Nephron (organoid): ENCODE data around the gene EXOC7.

Experiments
- H3K27ac Mint-ChIP-seq, 3 experiments: 2 replicates each; pipeline ENCODE4 v1.8.0; 2020; ENCODE audit warnings: mixed read lengths in 3 of 3, mild to moderate bottlenecking in 2 of 3, moderate library complexity in 1 of 3
- H3K27me3 Mint-ChIP-seq: 2 replicates; pipeline ENCODE4 v1.8.0; 2021; ENCODE audit warnings: low read depth, mild to moderate bottlenecking, moderate library complexity, mixed read lengths
- H3K36me3 Mint-ChIP-seq: 2 replicates; pipeline ENCODE4 v1.8.0; 2020; ENCODE audit warnings: low read depth, mixed read lengths
- H3K4me1 Mint-ChIP-seq: 2 replicates; pipeline ENCODE4 v1.8.0; 2020; ENCODE audit warnings: mixed read lengths
- H3K4me3 Mint-ChIP-seq, 3 experiments: 2 replicates each; pipeline ENCODE4 v1.8.0; 2020; ENCODE audit warnings: mild to moderate bottlenecking in 3 of 3, mixed read lengths in 3 of 3, moderate library complexity in 2 of 3
- H3K9me3 Mint-ChIP-seq: 2 replicates; pipeline ENCODE4 v1.8.0; 2020; ENCODE audit warnings: mixed read lengths
- TF ChIP-seq, protein P1 (sequence below), 3 experiments: fragments of 200-600 bp; sonication (generic); IDR thresholded peaks; one replicate each; pipeline ENCODE4 v1.5.0; 2021; ENCODE audit warnings: antibody characterized with exemption in 3 of 3; ENCODE audit not compliant: unreplicated experiment in 3 of 3

The EXOC7 gene, protein sequence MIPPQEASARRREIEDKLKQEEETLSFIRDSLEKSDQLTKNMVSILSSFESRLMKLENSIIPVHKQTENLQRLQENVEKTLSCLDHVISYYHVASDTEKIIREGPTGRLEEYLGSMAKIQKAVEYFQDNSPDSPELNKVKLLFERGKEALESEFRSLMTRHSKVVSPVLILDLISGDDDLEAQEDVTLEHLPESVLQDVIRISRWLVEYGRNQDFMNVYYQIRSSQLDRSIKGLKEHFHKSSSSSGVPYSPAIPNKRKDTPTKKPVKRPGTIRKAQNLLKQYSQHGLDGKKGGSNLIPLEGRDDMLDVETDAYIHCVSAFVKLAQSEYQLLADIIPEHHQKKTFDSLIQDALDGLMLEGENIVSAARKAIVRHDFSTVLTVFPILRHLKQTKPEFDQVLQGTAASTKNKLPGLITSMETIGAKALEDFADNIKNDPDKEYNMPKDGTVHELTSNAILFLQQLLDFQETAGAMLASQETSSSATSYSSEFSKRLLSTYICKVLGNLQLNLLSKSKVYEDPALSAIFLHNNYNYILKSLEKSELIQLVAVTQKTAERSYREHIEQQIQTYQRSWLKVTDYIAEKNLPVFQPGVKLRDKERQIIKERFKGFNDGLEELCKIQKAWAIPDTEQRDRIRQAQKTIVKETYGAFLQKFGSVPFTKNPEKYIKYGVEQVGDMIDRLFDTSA

GRCh38 chr17:76103274-76104139, at the start of gene EXOC7:
Gene EXOC7 (minus strand): TSS chr17:76103787. CDS start chr17:76103692, 95 bp downstream.
- Mint-ChIP-seq H3K27me3 (peaks cover 4% of the 10 kb centered on the region), H3K4me1 (peaks cover 24% of the 10 kb centered on the region), H3K4me3 (peak within 1 kb of the TSS; percentile 94 to 95 (median 95)), H3K27ac (peak within 1 kb of the TSS; percentile 99 to 100 (median 99)), H3K36me3 (peaks cover 28% of the 10 kb centered on the region), H3K9me3 (no peaks in the 10 kb centered on the region)
- TF ChIP-seq, protein P1, sequence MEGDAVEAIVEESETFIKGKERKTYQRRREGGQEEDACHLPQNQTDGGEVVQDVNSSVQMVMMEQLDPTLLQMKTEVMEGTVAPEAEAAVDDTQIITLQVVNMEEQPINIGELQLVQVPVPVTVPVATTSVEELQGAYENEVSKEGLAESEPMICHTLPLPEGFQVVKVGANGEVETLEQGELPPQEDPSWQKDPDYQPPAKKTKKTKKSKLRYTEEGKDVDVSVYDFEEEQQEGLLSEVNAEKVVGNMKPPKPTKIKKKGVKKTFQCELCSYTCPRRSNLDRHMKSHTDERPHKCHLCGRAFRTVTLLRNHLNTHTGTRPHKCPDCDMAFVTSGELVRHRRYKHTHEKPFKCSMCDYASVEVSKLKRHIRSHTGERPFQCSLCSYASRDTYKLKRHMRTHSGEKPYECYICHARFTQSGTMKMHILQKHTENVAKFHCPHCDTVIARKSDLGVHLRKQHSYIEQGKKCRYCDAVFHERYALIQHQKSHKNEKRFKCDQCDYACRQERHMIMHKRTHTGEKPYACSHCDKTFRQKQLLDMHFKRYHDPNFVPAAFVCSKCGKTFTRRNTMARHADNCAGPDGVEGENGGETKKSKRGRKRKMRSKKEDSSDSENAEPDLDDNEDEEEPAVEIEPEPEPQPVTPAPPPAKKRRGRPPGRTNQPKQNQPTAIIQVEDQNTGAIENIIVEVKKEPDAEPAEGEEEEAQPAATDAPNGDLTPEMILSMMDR (IDR thresholded peaks at IDR 0.05; ENCODE audit: unreplicated experiment in 3 of 3), result no peak

DNA sequence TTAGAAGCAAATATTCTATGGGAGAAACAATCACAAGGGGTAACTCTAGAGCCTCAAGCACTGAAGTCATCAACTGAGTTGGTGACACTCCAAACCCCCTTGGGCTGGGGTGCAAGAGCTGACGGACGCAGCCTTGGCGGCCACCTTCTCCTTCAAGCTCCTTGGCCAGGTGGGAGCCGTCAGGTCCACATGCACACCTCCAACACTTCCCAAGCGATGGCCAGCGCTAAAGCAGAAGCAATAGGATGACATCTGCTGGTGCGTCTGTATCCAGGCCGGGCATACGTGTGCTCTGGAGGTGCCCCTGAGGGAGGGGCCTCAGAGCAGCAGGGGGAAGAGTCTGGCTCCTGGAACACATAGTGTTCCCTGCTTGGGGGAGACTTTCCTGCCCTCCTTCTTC, 49.6 kb upstream of the EXOC7 start:
- H3K4me3 Mint-ChIP-seq, result no peak overlapping the region
- peaks cover 14% of the 10 kb centered on the region for H3K36me3 Mint-ChIP-seq
- H3K27ac Mint-ChIP-seq, result no peak overlapping the region
- TF ChIP-seq, protein P1 (IDR thresholded peaks at IDR 0.05; ENCODE audit: unreplicated experiment in 3 of 3), result no peak
- no peaks in the 10 kb centered on the region for H3K27me3 Mint-ChIP-seq
- H3K4me1 Mint-ChIP-seq, result peaks cover 17% of the 10 kb centered on the region
- H3K9me3 Mint-ChIP-seq, result no peaks in the 10 kb centered on the region

- H3K4me1 Mint-ChIP-seq, result peaks cover 17% of the 10 kb centered on the region
- H3K4me3 Mint-ChIP-seq, result no peak overlapping the region
- no peak overlapping the region for H3K27ac Mint-ChIP-seq
- no peaks in the 10 kb centered on the region for H3K27me3 Mint-ChIP-seq
- H3K9me3 Mint-ChIP-seq, result no peaks in the 10 kb centered on the region
- TF ChIP-seq, protein P1 (IDR thresholded peaks at IDR 0.05; ENCODE audit: unreplicated experiment in 3 of 3), result no peak
- peaks cover 10% of the 10 kb centered on the region for H3K36me3 Mint-ChIP-seq
Observed at GRCh38 chr17:76152591-76152990, 49.0 kb upstream of the EXOC7 start.

DNA sequence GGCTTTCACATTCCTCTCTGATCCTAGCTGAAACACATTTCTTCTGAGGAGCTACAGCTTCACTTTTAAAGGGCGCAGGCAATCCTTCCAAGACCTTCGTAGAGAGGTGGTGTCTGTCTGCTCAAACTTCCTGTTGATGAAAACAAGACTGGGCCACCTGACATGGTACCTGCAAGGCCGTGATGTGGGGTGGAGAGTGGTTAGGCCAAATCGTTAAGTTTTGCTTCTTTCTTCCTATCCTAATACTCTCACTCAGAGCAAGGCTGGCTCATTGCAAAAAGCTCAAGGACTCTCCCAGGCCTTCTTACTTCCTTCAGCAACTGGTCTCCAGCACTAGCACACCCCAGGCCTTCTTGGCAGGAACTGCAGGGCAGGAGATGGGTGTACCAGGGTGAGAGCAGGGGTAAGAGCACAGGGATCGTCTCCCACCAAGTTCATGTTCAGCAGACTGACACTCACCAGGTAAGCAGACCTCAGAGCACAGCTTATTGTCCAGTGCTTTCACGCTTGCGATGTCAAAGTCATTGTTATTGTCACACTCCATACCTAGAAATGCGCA, 48.4 kb upstream of the EXOC7 start:
- TF ChIP-seq, protein P1 (IDR thresholded peaks at IDR 0.05; ENCODE audit: unreplicated experiment in 3 of 3), result no peak
- Mint-ChIP-seq H3K4me3 (no peak overlapping the region), H3K27me3 (no peaks in the 10 kb centered on the region), H3K4me1 (peaks cover 17% of the 10 kb centered on the region), H3K9me3 (no peaks in the 10 kb centered on the region), H3K36me3 (peaks cover 6% of the 10 kb centered on the region), H3K27ac (no peak overlapping the region)

- Mint-ChIP-seq H3K4me1 (peaks cover 17% of the 10 kb centered on the region), H3K36me3 (peaks cover 6% of the 10 kb centered on the region), H3K9me3 (no peaks in the 10 kb centered on the region), H3K27ac (no peak overlapping the region), H3K4me3 (no peak overlapping the region), H3K27me3 (no peaks in the 10 kb centered on the region)
- TF ChIP-seq, protein P1 (IDR thresholded peaks at IDR 0.05; ENCODE audit: unreplicated experiment in 3 of 3), result no peak
Observed at GRCh38 chr17:76150712-76151622, 47.4 kb upstream of the EXOC7 start.
